ENCODE measurements around the gene PHF23.

Gene PHF23

DNA sequence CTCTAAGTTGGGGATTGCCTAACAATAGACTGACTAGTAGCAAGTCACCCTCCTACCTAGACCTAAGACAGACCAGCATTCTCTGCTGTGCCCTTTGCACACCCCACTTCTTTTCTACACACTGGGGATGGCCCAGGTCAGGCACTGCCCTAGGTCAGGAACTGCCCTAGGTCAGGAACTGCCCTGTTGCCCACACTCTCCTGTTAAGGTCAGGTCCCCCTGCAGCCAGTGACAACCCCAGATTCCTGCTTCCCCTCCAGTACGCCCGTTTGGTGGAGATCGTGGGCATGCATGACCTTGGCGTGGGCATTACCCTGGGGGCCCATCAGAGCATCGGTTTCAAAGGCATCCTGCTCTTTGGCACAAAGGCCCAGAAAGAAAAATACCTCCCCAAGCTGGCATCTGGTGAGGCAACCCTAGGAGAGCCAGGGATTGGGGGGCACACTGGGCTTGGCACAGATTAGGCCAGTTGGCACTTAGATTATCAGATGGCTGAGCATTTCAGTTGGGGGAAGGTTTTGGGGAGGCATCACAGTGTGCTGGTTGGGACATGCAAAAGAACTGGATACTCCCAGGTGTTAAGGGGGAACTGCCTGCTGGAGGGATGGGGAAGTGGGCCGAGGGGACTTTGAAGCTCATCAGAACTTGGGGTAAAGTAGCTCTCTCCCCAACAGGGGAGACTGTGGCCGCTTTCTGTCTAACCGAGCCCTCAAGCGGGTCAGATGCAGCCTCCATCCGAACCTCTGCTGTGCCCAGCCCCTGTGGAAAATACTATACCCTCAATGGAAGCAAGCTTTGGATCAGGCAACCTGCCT, 17.8 kb downstream of the PHF23 start:
- Mint-ChIP-seq H3K27ac (peak overlapping the region; percentile 89 to 96 (median 95)), H3K9me3 (no peaks in the 10 kb centered on the region), H3K27me3 (ENCODE audit: low read depth) (peaks cover 4% of the 10 kb centered on the region), H3K36me3 (ENCODE audit: low read depth) (peaks cover 19% of the 10 kb centered on the region), H3K4me1 (peaks cover 47% of the 10 kb centered on the region), H3K4me3 (peak overlapping the region; percentile 89 to 97 (median 93))
- TF ChIP-seq, protein P1, sequence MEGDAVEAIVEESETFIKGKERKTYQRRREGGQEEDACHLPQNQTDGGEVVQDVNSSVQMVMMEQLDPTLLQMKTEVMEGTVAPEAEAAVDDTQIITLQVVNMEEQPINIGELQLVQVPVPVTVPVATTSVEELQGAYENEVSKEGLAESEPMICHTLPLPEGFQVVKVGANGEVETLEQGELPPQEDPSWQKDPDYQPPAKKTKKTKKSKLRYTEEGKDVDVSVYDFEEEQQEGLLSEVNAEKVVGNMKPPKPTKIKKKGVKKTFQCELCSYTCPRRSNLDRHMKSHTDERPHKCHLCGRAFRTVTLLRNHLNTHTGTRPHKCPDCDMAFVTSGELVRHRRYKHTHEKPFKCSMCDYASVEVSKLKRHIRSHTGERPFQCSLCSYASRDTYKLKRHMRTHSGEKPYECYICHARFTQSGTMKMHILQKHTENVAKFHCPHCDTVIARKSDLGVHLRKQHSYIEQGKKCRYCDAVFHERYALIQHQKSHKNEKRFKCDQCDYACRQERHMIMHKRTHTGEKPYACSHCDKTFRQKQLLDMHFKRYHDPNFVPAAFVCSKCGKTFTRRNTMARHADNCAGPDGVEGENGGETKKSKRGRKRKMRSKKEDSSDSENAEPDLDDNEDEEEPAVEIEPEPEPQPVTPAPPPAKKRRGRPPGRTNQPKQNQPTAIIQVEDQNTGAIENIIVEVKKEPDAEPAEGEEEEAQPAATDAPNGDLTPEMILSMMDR (IDR thresholded peaks at IDR 0.05; ENCODE audit: unreplicated experiment in 3 of 3), result no peak

DNA sequence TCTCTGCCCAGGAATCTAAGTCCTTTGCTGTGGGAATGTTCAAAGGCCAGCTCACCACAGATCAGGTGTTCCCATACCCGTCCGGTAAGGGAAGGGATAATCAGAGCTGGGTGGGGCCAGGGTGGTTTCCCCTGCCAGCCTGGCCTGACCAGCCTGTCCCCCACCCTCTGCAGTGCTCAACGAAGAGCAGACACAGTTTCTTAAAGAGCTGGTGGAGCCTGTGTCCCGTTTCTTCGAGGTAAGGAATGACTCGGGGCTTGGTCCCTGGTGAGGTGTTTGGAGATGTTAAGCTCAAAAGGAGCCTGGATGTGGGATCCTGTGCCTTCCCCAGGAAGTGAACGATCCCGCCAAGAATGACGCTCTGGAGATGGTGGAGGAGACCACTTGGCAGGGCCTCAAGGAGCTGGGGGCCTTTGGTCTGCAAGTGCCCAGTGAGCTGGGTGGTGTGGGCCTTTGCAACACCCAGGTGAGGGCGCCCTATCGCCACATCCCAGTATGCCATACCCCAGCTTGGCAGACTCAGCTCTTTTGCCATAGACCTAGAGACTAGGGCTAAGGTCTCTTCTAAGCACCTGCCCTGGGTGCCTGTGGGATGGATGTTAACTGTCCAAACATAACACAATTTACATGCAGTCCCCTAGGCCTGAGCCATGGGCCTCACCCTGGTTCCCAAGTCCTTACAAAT, 18.5 kb downstream of the PHF23 start:
- peaks cover 54% of the 10 kb centered on the region for H3K4me1 Mint-ChIP-seq
- H3K9me3 Mint-ChIP-seq, result no peaks in the 10 kb centered on the region
- H3K27me3 Mint-ChIP-seq (ENCODE audit: low read depth), result peaks cover 4% of the 10 kb centered on the region
- peak overlapping the region; percentile 89 to 97 (median 93) for H3K4me3 Mint-ChIP-seq
- peaks cover 19% of the 10 kb centered on the region for H3K36me3 Mint-ChIP-seq (ENCODE audit: low read depth)
- peak overlapping the region; percentile 89 to 96 (median 95) for H3K27ac Mint-ChIP-seq
- TF ChIP-seq, protein P1 (IDR thresholded peaks at IDR 0.05; ENCODE audit: unreplicated experiment in 3 of 3), result peak in 2 of 3 experiments; percentile 21 to 26

DNA sequence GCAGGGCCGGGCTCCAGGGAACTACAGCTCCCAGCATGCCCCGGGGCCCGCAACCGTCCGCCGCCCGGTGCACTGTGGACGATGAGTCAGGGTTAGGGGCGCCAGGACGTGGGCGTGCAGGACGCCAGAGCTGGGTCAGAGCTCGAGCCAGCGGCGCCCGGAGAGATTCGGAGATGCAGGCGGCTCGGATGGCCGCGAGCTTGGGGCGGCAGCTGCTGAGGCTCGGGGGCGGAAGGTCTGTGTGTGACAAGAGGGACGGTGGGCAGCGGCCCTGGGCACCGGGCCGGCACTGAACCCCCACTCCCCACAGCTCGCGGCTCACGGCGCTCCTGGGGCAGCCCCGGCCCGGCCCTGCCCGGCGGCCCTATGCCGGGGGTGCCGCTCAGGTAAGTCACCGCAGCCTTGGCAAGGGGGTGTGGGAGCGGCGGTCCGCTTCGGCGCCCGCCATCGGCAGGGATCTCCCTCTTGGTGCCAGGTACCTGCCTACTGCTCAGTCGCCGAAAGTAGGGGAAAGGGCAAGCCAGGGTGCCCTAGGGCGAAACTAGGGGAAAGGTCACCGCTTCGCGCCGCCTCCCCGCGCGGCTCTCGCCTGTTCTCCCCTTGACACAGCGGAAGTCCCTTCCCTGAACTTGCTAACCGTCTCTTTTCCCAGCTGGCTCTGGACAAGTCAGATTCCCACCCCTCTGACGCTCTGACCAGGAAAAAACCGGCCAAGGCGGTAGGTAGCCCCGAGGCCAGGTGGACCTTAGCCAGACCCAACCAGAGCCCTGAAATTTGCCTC, 19.3 kb downstream of the PHF23 start, which contains the start of the genes ACADVL and DLG4:
ACADVL (plus strand) TSS at position 127 of the 781 bp plus-strand sequence; CDS start at position 174, 47 bp downstream.
DLG4 (minus strand) TSS at position 25 of the 781 bp plus-strand sequence.
- TF ChIP-seq, protein P1 (IDR thresholded peaks at IDR 0.05; ENCODE audit: unreplicated experiment in 3 of 3), result no peak
- peaks cover 59% of the 10 kb centered on the region for H3K4me1 Mint-ChIP-seq
- peak within 1 kb of the TSS; percentile 89 to 97 (median 93) for H3K4me3 Mint-ChIP-seq
- H3K27ac Mint-ChIP-seq, result peak within 1 kb of the TSS; percentile 93 to 96 (median 95)
- H3K9me3 Mint-ChIP-seq, result no peaks in the 10 kb centered on the region
- H3K36me3 Mint-ChIP-seq (ENCODE audit: low read depth), result peaks cover 19% of the 10 kb centered on the region
- peaks cover 4% of the 10 kb centered on the region for H3K27me3 Mint-ChIP-seq (ENCODE audit: low read depth)

DNA sequence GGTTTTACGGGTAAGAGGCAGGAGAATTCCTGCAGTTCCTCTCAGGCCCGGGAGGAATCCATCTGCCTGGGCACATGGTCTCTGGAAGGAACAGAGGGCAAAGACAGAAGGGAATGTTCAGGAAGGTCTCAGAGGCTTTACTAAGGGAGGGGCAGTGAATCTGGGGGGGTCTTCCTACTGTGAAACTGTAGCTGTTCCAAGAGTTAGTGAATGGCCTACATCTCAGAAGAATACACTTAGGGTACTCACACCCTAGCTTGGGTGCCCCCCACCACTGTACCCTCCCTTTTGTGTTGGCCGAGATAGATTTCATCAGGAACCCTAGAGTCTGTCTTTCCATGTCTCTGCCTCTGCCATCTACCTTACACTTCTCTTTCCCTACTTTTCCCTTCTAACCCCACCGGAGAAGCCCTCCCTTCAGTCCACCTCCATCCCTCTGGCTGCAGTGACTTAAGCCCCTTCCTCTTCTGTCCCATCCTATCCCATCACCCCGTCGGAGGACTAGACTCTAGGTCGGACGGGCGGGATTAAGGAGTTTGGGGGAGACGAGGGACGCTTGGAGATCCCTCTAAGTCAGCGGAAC, 19.9 kb downstream of the PHF23 start:
- Mint-ChIP-seq H3K36me3 (ENCODE audit: low read depth) (peaks cover 19% of the 10 kb centered on the region), H3K9me3 (no peaks in the 10 kb centered on the region), H3K4me3 (peak overlapping the region; percentile 89 to 93 (median 89)), H3K4me1 (peaks cover 61% of the 10 kb centered on the region), H3K27ac (peak overlapping the region; percentile 93 to 96 (median 95)), H3K27me3 (ENCODE audit: low read depth) (peaks cover 4% of the 10 kb centered on the region)
- TF ChIP-seq, protein P1 (IDR thresholded peaks at IDR 0.05; ENCODE audit: unreplicated experiment in 3 of 3), result no peak

DNA sequence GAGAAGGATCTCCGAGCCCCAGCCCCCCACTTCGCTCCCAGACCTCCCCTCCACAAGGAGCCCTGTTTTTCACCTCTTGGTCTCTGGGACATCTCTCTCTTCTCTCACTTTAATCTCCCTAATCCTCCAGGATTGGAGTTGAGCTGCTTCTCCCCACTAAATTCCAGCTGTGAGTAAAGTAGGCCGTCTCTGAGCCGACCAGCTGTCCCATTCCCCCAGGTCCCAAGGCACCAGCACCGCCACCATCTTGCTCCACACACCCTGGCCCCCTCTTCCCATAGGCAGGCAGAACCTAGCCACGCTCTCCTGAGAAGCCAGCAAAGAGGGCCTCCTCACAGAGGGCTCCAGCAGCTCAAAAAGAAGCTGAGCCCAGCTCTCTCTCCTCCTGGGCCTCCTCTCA, 20.5 kb downstream of the PHF23 start:
- Mint-ChIP-seq H3K27me3 (ENCODE audit: low read depth) (peaks cover 4% of the 10 kb centered on the region), H3K4me3 (peak overlapping the region; percentile 89 to 93 (median 89)), H3K27ac (peak overlapping the region; percentile 93 to 96 (median 95)), H3K4me1 (peaks cover 65% of the 10 kb centered on the region), H3K36me3 (ENCODE audit: low read depth) (peaks cover 15% of the 10 kb centered on the region), H3K9me3 (no peaks in the 10 kb centered on the region)
- TF ChIP-seq, protein P1 (IDR thresholded peaks at IDR 0.05; ENCODE audit: unreplicated experiment in 3 of 3), result no peak

Measured in nephron (organoid).